Ishikawa (cell line): Measurements from ENCODE around the gene LOXL3.

Source experiments
- CEBPB ChIP-seq: IDR thresholded peaks from 2 replicates; pipeline ENCODE4 v1.6.1; 2012
- CREB1 ChIP-seq: IDR thresholded peaks from 2 replicates; pipeline ENCODE4 v1.6.1; 2012; ENCODE audit warnings: low read depth
- EGR1 ChIP-seq: IDR thresholded peaks from 2 replicates; pipeline ENCODE4 v1.6.1; 2012
- EP300 ChIP-seq: IDR thresholded peaks from 2 replicates; pipeline ENCODE4 v1.6.1; 2012; ENCODE audit warnings: borderline replicate concordance
- FOXM1 ChIP-seq: IDR thresholded peaks from 2 replicates; pipeline ENCODE4 v1.6.1; 2012; ENCODE audit warnings: low read depth, borderline replicate concordance
- MAX ChIP-seq: IDR thresholded peaks from 2 replicates; pipeline ENCODE4 v1.6.1; 2012
- NFIC ChIP-seq: IDR thresholded peaks from 2 replicates; pipeline ENCODE4 v1.6.1; 2012
- RAD21 ChIP-seq: IDR thresholded peaks from 2 replicates; pipeline ENCODE4 v1.6.1; 2012; ENCODE audit warnings: low read depth
- TAF1 ChIP-seq: IDR thresholded peaks from 2 replicates; pipeline ENCODE4 v1.6.1; 2012; ENCODE audit warnings: low read depth, mild to moderate bottlenecking
- TCF12 ChIP-seq: IDR thresholded peaks from 2 replicates; pipeline ENCODE4 v1.6.1; 2012; ENCODE audit warnings: low read depth
- TEAD4 ChIP-seq: IDR thresholded peaks from 2 replicates; pipeline ENCODE4 v1.6.1; 2012
- USF1 ChIP-seq: IDR thresholded peaks from 2 replicates; pipeline ENCODE4 v1.6.1; 2012
- YY1 ChIP-seq: IDR thresholded peaks from 2 replicates; pipeline ENCODE4 v1.6.1; 2012; ENCODE audit warnings: low read depth
- ZBTB7A ChIP-seq: IDR thresholded peaks from 2 replicates; pipeline ENCODE4 v1.6.1; 2012; ENCODE audit warnings: low read depth
- TF ChIP-seq, protein P1 (sequence below): IDR thresholded peaks from 2 replicates; pipeline ENCODE4 v1.6.1; 2012; ENCODE audit warnings: low read depth, mild to moderate bottlenecking

The LOXL3 gene

DNA sequence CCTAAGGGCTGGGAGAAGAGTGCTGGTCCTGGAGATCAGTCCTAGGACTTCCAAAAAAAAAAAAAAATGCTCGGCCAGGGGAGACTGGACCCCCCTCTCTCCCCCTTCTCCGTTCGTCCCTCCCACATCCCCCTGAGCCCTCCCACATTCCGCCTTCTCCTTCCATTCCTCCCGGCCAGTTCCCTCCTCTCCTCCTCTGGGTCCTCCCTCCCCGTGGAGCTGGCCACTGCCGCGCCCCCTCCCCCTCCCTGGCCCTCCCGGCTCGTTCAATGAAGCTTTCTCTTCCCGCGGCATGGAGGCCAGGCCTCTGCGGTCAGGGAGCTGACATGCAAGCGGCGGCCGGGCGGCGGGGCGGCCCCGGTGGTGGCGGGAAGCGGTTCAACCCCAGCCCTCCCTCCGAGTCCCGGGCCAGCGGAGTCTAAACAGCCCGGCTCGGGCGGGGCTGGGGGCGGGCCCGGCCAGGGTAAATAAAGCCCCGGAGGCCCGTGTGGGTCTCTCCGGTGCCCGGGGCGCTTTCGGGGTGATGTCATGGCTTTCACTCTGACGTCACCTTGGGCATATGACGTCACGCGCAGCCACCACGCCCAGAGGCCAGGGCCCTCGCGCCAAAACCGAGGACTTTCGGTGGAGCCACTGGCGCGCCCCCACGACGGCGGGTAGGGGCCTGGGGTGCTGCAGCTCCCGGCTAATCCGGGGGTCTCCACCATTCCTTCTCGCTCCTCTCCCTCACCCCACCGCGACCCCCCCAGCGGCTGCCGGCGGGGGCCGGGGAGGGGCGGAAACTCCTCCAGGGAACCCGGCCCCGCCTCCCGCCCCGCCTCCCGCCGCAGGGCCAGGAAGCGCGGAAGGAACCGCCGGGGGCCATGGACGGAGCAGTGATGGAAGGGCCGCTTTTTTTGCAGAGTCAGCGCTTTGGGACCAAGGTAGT, at the start of gene LOXL3, which contains the start of gene DOK1:
Gene LOXL3 (minus strand): TSS at position 51 of the 928 bp plus-strand sequence. CDS start 1,308 bp downstream, outside the sequence.
Gene DOK1 (plus strand): TSS at position 829 of the 928 bp plus-strand sequence. CDS start 35 bp downstream, at position 864.
- TF ChIP-seq NFIC, result no peak
- TF ChIP-seq ZBTB7A, result peak; percentile 21; the same call in 1 of the 2 replicates
- TF ChIP-seq RAD21, result no peak; the same call in 1 of the 2 replicates
- peak; percentile 99 for TF ChIP-seq CREB1
- peak; percentile 46; the same call in 1 of the 2 replicates for TF ChIP-seq MAX
- TF ChIP-seq FOXM1, result no peak
- TF ChIP-seq YY1, result peak; percentile 36; the same call in 1 of the 2 replicates
- TF ChIP-seq EGR1, result no peak
- peak; percentile 21; the same call in 1 of the 2 replicates for TF ChIP-seq TEAD4
- TF ChIP-seq CEBPB, result no peak
- TF ChIP-seq TCF12, result peak; percentile 34; the same call in 1 of the 2 replicates
- TF ChIP-seq USF1, result peak; percentile 61
- TF ChIP-seq, protein P1, sequence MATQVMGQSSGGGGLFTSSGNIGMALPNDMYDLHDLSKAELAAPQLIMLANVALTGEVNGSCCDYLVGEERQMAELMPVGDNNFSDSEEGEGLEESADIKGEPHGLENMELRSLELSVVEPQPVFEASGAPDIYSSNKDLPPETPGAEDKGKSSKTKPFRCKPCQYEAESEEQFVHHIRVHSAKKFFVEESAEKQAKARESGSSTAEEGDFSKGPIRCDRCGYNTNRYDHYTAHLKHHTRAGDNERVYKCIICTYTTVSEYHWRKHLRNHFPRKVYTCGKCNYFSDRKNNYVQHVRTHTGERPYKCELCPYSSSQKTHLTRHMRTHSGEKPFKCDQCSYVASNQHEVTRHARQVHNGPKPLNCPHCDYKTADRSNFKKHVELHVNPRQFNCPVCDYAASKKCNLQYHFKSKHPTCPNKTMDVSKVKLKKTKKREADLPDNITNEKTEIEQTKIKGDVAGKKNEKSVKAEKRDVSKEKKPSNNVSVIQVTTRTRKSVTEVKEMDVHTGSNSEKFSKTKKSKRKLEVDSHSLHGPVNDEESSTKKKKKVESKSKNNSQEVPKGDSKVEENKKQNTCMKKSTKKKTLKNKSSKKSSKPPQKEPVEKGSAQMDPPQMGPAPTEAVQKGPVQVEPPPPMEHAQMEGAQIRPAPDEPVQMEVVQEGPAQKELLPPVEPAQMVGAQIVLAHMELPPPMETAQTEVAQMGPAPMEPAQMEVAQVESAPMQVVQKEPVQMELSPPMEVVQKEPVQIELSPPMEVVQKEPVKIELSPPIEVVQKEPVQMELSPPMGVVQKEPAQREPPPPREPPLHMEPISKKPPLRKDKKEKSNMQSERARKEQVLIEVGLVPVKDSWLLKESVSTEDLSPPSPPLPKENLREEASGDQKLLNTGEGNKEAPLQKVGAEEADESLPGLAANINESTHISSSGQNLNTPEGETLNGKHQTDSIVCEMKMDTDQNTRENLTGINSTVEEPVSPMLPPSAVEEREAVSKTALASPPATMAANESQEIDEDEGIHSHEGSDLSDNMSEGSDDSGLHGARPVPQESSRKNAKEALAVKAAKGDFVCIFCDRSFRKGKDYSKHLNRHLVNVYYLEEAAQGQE, result no peak
- 0 out of 2 replicates have a peak, but pooled peaks have one; percentile 10 for TF ChIP-seq EP300
- TF ChIP-seq TAF1, result peak; percentile 34; the same call in 1 of the 2 replicates

- no peak for TF ChIP-seq NFIC
Measured at GRCh38 chr2:74602586-74603281, 49.0 kb upstream of the LOXL3 start.

- TF ChIP-seq EGR1, result no peak
- no peak for TF ChIP-seq MAX
- no peak for TF ChIP-seq CREB1
- no peak for TF ChIP-seq EP300
- TF ChIP-seq TCF12, result no peak
- TF ChIP-seq FOXM1, result no peak
- TF ChIP-seq, protein P1, result no peak
- no peak for TF ChIP-seq TEAD4
- no peak for TF ChIP-seq TAF1
- TF ChIP-seq NFIC, result no peak
- TF ChIP-seq CEBPB, result no peak
- no peak for TF ChIP-seq YY1
- TF ChIP-seq ZBTB7A, result no peak
- no peak for TF ChIP-seq USF1
Measured at GRCh38 chr2:74599676-74600075, 45.9 kb upstream of the LOXL3 start.

- TF ChIP-seq FOXM1 (no peak), MAX (no peak), CEBPB (no peak), NFIC (no peak), EGR1 (no peak), TEAD4 (no peak), EP300 (no peak), TCF12 (no peak), CREB1 (no peak), ZBTB7A (no peak), TAF1 (no peak), RAD21 (no peak), YY1 (no peak), USF1 (no peak)
- TF ChIP-seq, protein P1, result no peak
Measured at GRCh38 chr2:74597410-74597809, 43.7 kb upstream of the LOXL3 start.
